HepG2 (cell line): ENCODE measurements around the gene SNED1. TPM values are rescaled to one million over a fixed set of nuclear protein-coding genes. Genes with fewer than 3 reads are reported as not detected.
A peak's percentile ranks its signal among the peaks of the same experiment; 100 is the strongest.

ENCODE experiments used
- HNRNPL ChIP-seq: fragments of 200-400 bp; formaldehyde crosslinking; IDR thresholded peaks from 2 replicates; pipeline ENCODE4 v1.6.1; 2017; ENCODE audit warnings: mild to moderate bottlenecking, low read depth, low read length
- HOXA3 ChIP-seq: sonication (generic); formaldehyde crosslinking; IDR thresholded peaks from 2 replicates; pipeline ENCODE4 v1.5.0; 2020; ENCODE audit warnings: missing genetic modification reagents
- IKZF5 ChIP-seq: IDR thresholded peaks from 2 replicates; pipeline ENCODE4 v1.6.1; 2018; ENCODE audit warnings: missing genetic modification reagents, mild to moderate bottlenecking, missing compliant biosample characterization
- NFE2L2 ChIP-seq: fragments of 150-350 bp; IDR thresholded peaks from 2 replicates; pipeline ENCODE4 v1.6.1; 2014; ENCODE audit warnings: low read length
- NPAS2 ChIP-seq: sonication (generic); formaldehyde crosslinking; IDR thresholded peaks from 2 replicates; pipeline ENCODE4 v1.8.0; 2022; ENCODE audit warnings: mild to moderate bottlenecking, missing genetic modification reagents, borderline replicate concordance
- PITX1 ChIP-seq: sonication (generic); formaldehyde crosslinking; IDR thresholded peaks from 2 replicates; pipeline ENCODE4 v1.5.1; 2020; ENCODE audit warnings: mild to moderate bottlenecking, missing genetic modification reagents
- POLR2G ChIP-seq: fragments of 200-400 bp; formaldehyde crosslinking; IDR thresholded peaks from 2 replicates; pipeline ENCODE4 v1.6.1; 2018; ENCODE audit warnings: mild to moderate bottlenecking, low read depth, low read length, moderate library complexity
- RBM22 ChIP-seq: fragments of 200-400 bp; formaldehyde crosslinking; optimal IDR thresholded peaks from 2 replicates; pipeline ENCODE3; 2017; ENCODE audit warnings: mild to moderate bottlenecking, low read length, moderate library complexity
- RERE ChIP-seq: IDR thresholded peaks from 2 replicates; pipeline ENCODE4 v1.6.1; 2016; ENCODE audit warnings: low read depth, missing genetic modification reagents, missing compliant biosample characterization
- SALL1 ChIP-seq: sonication (generic); formaldehyde crosslinking; IDR thresholded peaks from 2 replicates; pipeline ENCODE4 v1.8.0; 2022; ENCODE audit warnings: mild to moderate bottlenecking, missing genetic modification reagents
- SETDB1 ChIP-seq: sonication (generic); formaldehyde crosslinking; IDR thresholded peaks from 2 replicates; pipeline ENCODE4 v1.5.1; 2020; ENCODE audit warnings: missing genetic modification reagents, mild to moderate bottlenecking, borderline replicate concordance
- SIX4 ChIP-seq: sonication (generic); formaldehyde crosslinking; IDR thresholded peaks from 2 replicates; pipeline ENCODE4 v1.4.0; 2020; ENCODE audit warnings: missing genetic modification reagents
- TFDP1 ChIP-seq: IDR thresholded peaks from 2 replicates; pipeline ENCODE4 v1.6.1; 2016; ENCODE audit warnings: missing compliant biosample characterization, missing genetic modification reagents, borderline replicate concordance
- UBTF ChIP-seq: sonication (generic); formaldehyde crosslinking; IDR thresholded peaks from 2 replicates; pipeline ENCODE4 v1.4.0; 2020; ENCODE audit warnings: mild to moderate bottlenecking, missing genetic modification reagents
- ZBTB7A ChIP-seq: sonication (generic); formaldehyde crosslinking; IDR thresholded peaks from 2 replicates; pipeline ENCODE4 v1.8.0; 2022; ENCODE audit warnings: mild to moderate bottlenecking, missing genetic modification reagents
- ZMAT3 ChIP-seq: sonication (generic); formaldehyde crosslinking; conservative IDR thresholded peaks from 2 replicates; pipeline ENCODE4 v1.7.0; 2021; ENCODE audit warnings: missing genetic modification reagents
- ZNF253 ChIP-seq: sonication (generic); formaldehyde crosslinking; IDR thresholded peaks from 2 replicates; pipeline ENCODE4 v1.8.0; 2022; ENCODE audit warnings: mild to moderate bottlenecking, missing genetic modification reagents, borderline replicate concordance
- ZNF513 ChIP-seq: sonication (generic); formaldehyde crosslinking; conservative IDR thresholded peaks from 2 replicates; pipeline ENCODE4 v1.5.0; 2020; ENCODE audit warnings: missing genetic modification reagents
- ZNF672 ChIP-seq: sonication (generic); formaldehyde crosslinking; IDR thresholded peaks from 2 replicates; pipeline ENCODE4 v1.8.1; 2022; ENCODE audit warnings: missing genetic modification reagents
- polyA plus RNA-seq, 8 experiments: library from polyadenylated mRNA; depleted of rRNA in 3 of 8; stranded (reverse) in 7 of 8; unstranded in 1 of 8; fragments of >200 nt; fragmentation: Illumina TruSeq in 4 of 8; extraction: Trizol in 4 of 8; gene quantifications; 2 replicates each; pipeline versions ENCODE4 v1.2.1 to v1.2.3, GENCODE V29; 2011 to 2016; ENCODE audit warnings: low read depth in 4 of 8, missing spikeins in 1 of 8, mixed read lengths in 1 of 8; ENCODE audit not compliant: insufficient read depth in 1 of 8
- total RNA-seq, 5 experiments: library from RNA; depleted of rRNA; stranded (reverse); fragments of >200 nt; fragmentation: Illumina TruSeq; extraction: Trizol; gene quantifications; 2 replicates each; pipeline ENCODE4 v1.2.3, GENCODE V29; 2016; ENCODE audit warnings: low read depth in 1 of 5

The SNED1 gene
- total and polyA plus RNA-seq, 2 of the 13 experiments (the other 11 are each of a cell fraction or from before 2014, with no cell fraction given) = 0.15 to 0.65 TPM

- TF ChIP-seq ZNF513 = no peak
- TF ChIP-seq POLR2G = no peak
- TF ChIP-seq UBTF = peak; percentile 75; the same call in 1 of the 2 replicates
- peak; percentile 80; the same call in 1 of the 2 replicates for TF ChIP-seq SIX4
- no peak for TF ChIP-seq ZBTB7A (CRISPR knock-in tag)
- TF ChIP-seq ZNF253 (CRISPR knock-in tag) = no peak
- TF ChIP-seq SETDB1 (CRISPR knock-in tag) = no peak
- TF ChIP-seq HOXA3 (CRISPR knock-in tag) = peak; percentile 7; the same call in 1 of the 2 replicates
- TF ChIP-seq ZMAT3 = no peak
- TF ChIP-seq RBM22 = no peak
- no peak for TF ChIP-seq NFE2L2
- no peak for TF ChIP-seq RERE
- TF ChIP-seq SALL1 (CRISPR knock-in tag) = no peak
- no peak for TF ChIP-seq TFDP1 (CRISPR knock-in tag)
- no peak for TF ChIP-seq PITX1 (CRISPR knock-in tag)
- no peak for TF ChIP-seq IKZF5 (CRISPR knock-in tag)
- TF ChIP-seq ZNF672 (CRISPR knock-in tag) = no peak
- 0 out of 2 replicates have a peak, but pooled peaks have one; percentile 5 for TF ChIP-seq HNRNPL
- TF ChIP-seq NPAS2 (CRISPR knock-in tag) = no peak
Observed at GRCh38 chr2:241036397-241036963, 38.1 kb downstream of the SNED1 start (continued).
